IMR-90 (cell line): ENCODE data around the gene USH1G. TPM values are rescaled to one million over a fixed set of nuclear protein-coding genes. Genes with fewer than 3 reads are reported as not detected.

Experiments
- ATAC-seq: fragments of 200-7000 bp; cut with Tn5 transposase; 2 replicates; pipeline ENCODE4 v1.9.1; 2020; ENCODE audit warnings: low read depth, mild to moderate bottlenecking, moderate library complexity
- BruUV-seq: library from RNA; stranded (reverse); fragments of 400-500 nt; replicated peaks from 2 replicates; lab custom pipeline; 2021; lab: Mats Ljungman, UMichigan
- CTCF ChIA-PET: fragments of 300-600 bp; formaldehyde crosslinking; extraction: SDS; loops from one replicate; lab custom pipeline; 2021; ENCODE audit warnings: antibody characterized with exemption; lab: Yijun Ruan, JAX
- POLR2A ChIA-PET: fragments of 300-600 bp; sonication (Branson Sonifier 250); formaldehyde crosslinking; loops from one replicate; lab custom pipeline; 2022; ENCODE audit warnings: antibody characterized with exemption; ENCODE audit not compliant: unreplicated experiment; lab: Charles Lee
- DNase-seq: peaks from one replicate; pipeline ENCODE4 v3.0.0; 2013
- H2AFZ ChIP-seq: replicated peaks from 2 replicates; pipeline ENCODE3; 2013; ENCODE audit warnings: low read length, mild to moderate bottlenecking; ENCODE audit not compliant: poor library complexity
- H2AK5ac ChIP-seq: 2 replicates; pipeline ENCODE4 v1.6.1; 2013; ENCODE audit warnings: low read depth, low read length, inconsistent platforms
- H2AK9ac ChIP-seq: replicated peaks from 2 replicates; pipeline ENCODE3; 2013; ENCODE audit warnings: mild to moderate bottlenecking, low read depth, low read length, moderate library complexity; ENCODE audit not compliant: poor library complexity
- H2BK120ac ChIP-seq: 2 replicates; pipeline ENCODE4 v1.6.1; 2013; ENCODE audit warnings: low read depth, low read length, inconsistent platforms
- H2BK15ac ChIP-seq: 3 replicates; pipeline ENCODE4 v1.6.1; 2013; ENCODE audit warnings: low read depth, low read length, inconsistent platforms
- H2BK20ac ChIP-seq: 2 replicates; pipeline ENCODE4 v1.6.1; 2013; ENCODE audit warnings: low read depth, mild to moderate bottlenecking, inconsistent platforms, low read length, moderate library complexity
- H2BK5ac ChIP-seq: 2 replicates; pipeline ENCODE4 v1.6.1; 2013; ENCODE audit warnings: mild to moderate bottlenecking, low read depth, low read length, inconsistent platforms; ENCODE audit not compliant: poor library complexity, severe bottlenecking
- H3K14ac ChIP-seq: replicated peaks from 2 replicates; pipeline ENCODE4 v1.6.1; 2013; ENCODE audit warnings: low read depth, low read length, inconsistent platforms
- H3K18ac ChIP-seq: 2 replicates; pipeline ENCODE4 v1.6.1; 2013; ENCODE audit warnings: low read depth, low read length, control low read depth
- H3K23ac ChIP-seq: 2 replicates; pipeline ENCODE4 v1.6.1; 2013; ENCODE audit warnings: low read depth, low read length, inconsistent platforms
- H3K27ac ChIP-seq: 2 replicates; pipeline ENCODE4 v1.5.1; 2013; ENCODE audit warnings: mild to moderate bottlenecking, control low read depth, low read length; ENCODE audit not compliant: insufficient read depth
- H3K27me3 ChIP-seq: 2 replicates; pipeline ENCODE4 v1.6.1; 2013; ENCODE audit warnings: low read length; ENCODE audit not compliant: control insufficient read depth, insufficient read depth
- H3K36me3 ChIP-seq: 2 replicates; pipeline ENCODE4 v1.6.1; 2013; ENCODE audit warnings: low read length, mixed read lengths; ENCODE audit not compliant: control insufficient read depth, insufficient read depth
- H3K4ac ChIP-seq: 2 replicates; pipeline ENCODE4 v1.6.1; 2013; ENCODE audit warnings: low read depth, low read length, inconsistent platforms
- H3K4me1 ChIP-seq: 2 replicates; pipeline ENCODE4 v1.6.1; 2013; ENCODE audit warnings: low read length, mixed read lengths; ENCODE audit not compliant: control insufficient read depth, insufficient read depth
- H3K4me2 ChIP-seq: 2 replicates; pipeline ENCODE4 v1.6.1; 2013; ENCODE audit warnings: low read depth, mild to moderate bottlenecking, control low read depth, low read length, moderate library complexity
- H3K4me3 ChIP-seq: 2 replicates; pipeline ENCODE4 v1.5.1; 2013; ENCODE audit warnings: low read depth, mild to moderate bottlenecking, control low read depth, low read length, moderate library complexity; ENCODE audit not compliant: insufficient read depth
- H3K56ac ChIP-seq: 2 replicates; pipeline ENCODE4 v1.6.1; 2013; ENCODE audit warnings: low read length, inconsistent platforms; ENCODE audit not compliant: insufficient read depth; ENCODE audit errors: extremely low read depth
- H3K79me1 ChIP-seq, 2 experiments: 2 replicates each; pipeline ENCODE4 v1.6.1; 2013; ENCODE audit warnings: low read length in 2 of 2, inconsistent platforms in 1 of 2, low read depth in 1 of 2
- H3K9ac ChIP-seq: 2 replicates; pipeline ENCODE4 v1.6.1; 2013; ENCODE audit warnings: low read depth, low read length, control low read depth
- H3K9me1 ChIP-seq: 2 replicates; pipeline ENCODE4 v1.6.1; 2013; ENCODE audit warnings: low read length, inconsistent platforms; ENCODE audit not compliant: insufficient read depth
- H3K9me3 ChIP-seq: 2 replicates; pipeline ENCODE4 v1.6.1; 2013; ENCODE audit warnings: low read length; ENCODE audit not compliant: control insufficient read depth, insufficient read depth
- H4K20me1 ChIP-seq: 2 replicates; pipeline ENCODE4 v1.6.1; 2013; ENCODE audit warnings: low read length, inconsistent platforms; ENCODE audit not compliant: insufficient read depth
- H4K5ac ChIP-seq: 2 replicates; pipeline ENCODE4 v1.6.1; 2013; ENCODE audit warnings: mild to moderate bottlenecking, low read depth, low read length, control low read depth
- H4K8ac ChIP-seq, 2 experiments: 2 replicates each; pipeline ENCODE4 v1.6.1; 2013; ENCODE audit warnings: low read depth in 2 of 2, low read length in 2 of 2, control low read depth in 1 of 2, inconsistent platforms in 1 of 2
- H4K91ac ChIP-seq: 2 replicates; pipeline ENCODE4 v1.6.1; 2013; ENCODE audit warnings: low read depth, low read length, inconsistent platforms; ENCODE audit not compliant: insufficient read depth
- BHLHE40 ChIP-seq: fragments of 150-350 bp; IDR thresholded peaks from 2 replicates; pipeline ENCODE4 v1.6.1; 2016; ENCODE audit warnings: mild to moderate bottlenecking, low read depth, low read length
- CEBPB ChIP-seq: IDR thresholded peaks from 2 replicates; pipeline ENCODE4 v1.6.1; 2012; ENCODE audit warnings: low read depth, low read length, improper control_type of control experiment
- CHD1 ChIP-seq: IDR thresholded peaks from 2 replicates; pipeline ENCODE4 v1.6.1; 2012; ENCODE audit warnings: low read depth, low read length, improper control_type of control experiment
- CTCF ChIP-seq: conservative IDR thresholded peaks from 2 replicates; pipeline ENCODE4 v1.5.1; 2012; ENCODE audit warnings: mild to moderate bottlenecking, low read depth, low read length, improper control_type of control experiment
- FOS ChIP-seq: fragments of 150-350 bp; IDR thresholded peaks from 2 replicates; pipeline ENCODE4 v1.6.1; 2016; ENCODE audit warnings: low read depth, low read length
- MAFK ChIP-seq: IDR thresholded peaks from 2 replicates; pipeline ENCODE4 v1.6.1; 2012; ENCODE audit warnings: low read depth, low read length, improper control_type of control experiment
- MAZ ChIP-seq: IDR thresholded peaks from 2 replicates; pipeline ENCODE4 v1.6.1; 2012; ENCODE audit warnings: low read depth, mild to moderate bottlenecking, low read length, improper control_type of control experiment, moderate library complexity, borderline replicate concordance
- MXI1 ChIP-seq: IDR thresholded peaks from 2 replicates; pipeline ENCODE4 v1.6.1; 2012; ENCODE audit warnings: low read depth, mild to moderate bottlenecking, low read length, moderate library complexity, borderline replicate concordance
- NFE2L2 ChIP-seq: fragments of 150-350 bp; IDR thresholded peaks from 2 replicates; pipeline ENCODE4 v1.6.1; 2016; ENCODE audit warnings: low read depth, mild to moderate bottlenecking, low read length
- POLR2A ChIP-seq: IDR thresholded peaks from 2 replicates; pipeline ENCODE4 v1.6.1; 2012; ENCODE audit warnings: mild to moderate bottlenecking, low read depth, low read length
- RAD21 ChIP-seq: IDR thresholded peaks from 2 replicates; pipeline ENCODE4 v1.6.1; 2012; ENCODE audit warnings: low read length, improper control_type of control experiment
- RCOR1 ChIP-seq: IDR thresholded peaks from 2 replicates; pipeline ENCODE4 v1.6.1; 2012; ENCODE audit warnings: mild to moderate bottlenecking, low read length, improper control_type of control experiment; ENCODE audit not compliant: insufficient replicate concordance
- RFX5 ChIP-seq: IDR thresholded peaks from 2 replicates; pipeline ENCODE4 v1.8.0; 2012; ENCODE audit warnings: low read depth, mild to moderate bottlenecking, low read length, moderate library complexity
- SMC3 ChIP-seq: fragments of 150-350 bp; IDR thresholded peaks from 2 replicates; pipeline ENCODE4 v1.6.1; 2016; ENCODE audit warnings: low read depth, mild to moderate bottlenecking, antibody characterized with exemption, low read length, moderate library complexity
- USF2 ChIP-seq: fragments of 150-350 bp; IDR thresholded peaks from 2 replicates; pipeline ENCODE4 v1.6.1; 2017; ENCODE audit warnings: mild to moderate bottlenecking, antibody characterized with exemption, low read length, low read depth
- WGBS, 2 experiments: methylation state at CpG; one replicate each; pipeline versions ENCODE4 v1.1.5 to v1.1.7; 2013; ENCODE audit warnings: missing lambda C conversion rate in 2 of 2; ENCODE audit not compliant: insufficient read length in 1 of 2; ENCODE audit errors: extremely low coverage in 2 of 2; 5-methylcytosine and 5-hydroxymethylcytosine counted together
- dilution Hi-C: fragments of 300-500 bp; cut with HindIII; formaldehyde crosslinking; loops from one replicate; pipeline ENCODE4 v1.14.3; 2018; ENCODE audit warnings: low sequenced_read_pairs; ENCODE audit not compliant: unreplicated experiment
- in situ Hi-C: fragments of 300-500 bp; cut with MboI; formaldehyde crosslinking; loops from 3 replicates; pipeline ENCODE4 v1.14.3; 2019; ENCODE audit warnings: low sequenced_read_pairs, inconsistent platforms, mixed read lengths
- intact Hi-C: fragments of 100-400 bp; cut with micrococcal nuclease; formaldehyde crosslinking; loops from 2 replicates; pipeline ENCODE4 v1.10.0; 2022
- polyA plus RNA-seq, 3 experiments: library from polyadenylated mRNA; depleted of rRNA; stranded (reverse); fragments of >200 nt; gene quantifications; 2 replicates each; pipeline ENCODE4 v1.2.3, GENCODE V29; 2012; ENCODE audit warnings: low replicate concordance in 1 of 3
- total RNA-seq: library from RNA; depleted of rRNA; stranded (reverse); fragments of >200 nt; gene quantifications from 2 replicates; pipeline ENCODE4 v1.2.3, GENCODE V29; 2012
- TF ChIP-seq, protein P1 (sequence below): fragments of 150-350 bp; IDR thresholded peaks from 2 replicates; pipeline ENCODE4 v1.6.1; 2016; ENCODE audit warnings: low read depth, mild to moderate bottlenecking, low read length, moderate library complexity, borderline replicate concordance

The USH1G gene
- total and polyA plus RNA-seq, 2 of the 4 experiments (the other 2 are of a cell fraction), result not detected

DNA sequence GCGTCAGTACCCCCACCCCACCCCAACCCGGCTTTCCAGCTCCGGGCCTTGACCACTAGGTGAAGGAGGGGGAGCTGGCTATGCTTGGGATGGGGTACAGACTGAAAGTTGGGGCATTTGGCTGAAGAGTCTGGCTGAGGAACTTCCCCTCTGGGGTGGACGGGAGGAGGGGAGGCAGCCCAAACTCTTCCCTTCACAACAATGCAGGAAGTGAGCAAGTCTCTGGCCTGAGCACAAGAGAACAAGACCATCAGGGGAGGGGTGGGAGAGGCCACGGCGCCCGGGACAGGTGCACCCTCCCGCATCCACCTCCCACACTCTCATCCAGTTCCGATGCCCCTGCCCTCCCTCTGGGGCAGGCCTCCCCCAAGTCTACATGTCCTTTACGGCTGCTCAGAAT is 5.6 kb downstream of the USH1G start:
- 73% methylated on average over 3 of the region's 10 CpGs; no CpG with 5 or more reads in 1 of the 2 experiments for WGBS, 2 experiments
- TF ChIP-seq RAD21 (no peak), MXI1 (no peak), MAZ (no peak), CEBPB (no peak), FOS (no peak), RCOR1 (no peak), BHLHE40 (no peak), SMC3 (no peak), CTCF (no peak), MAFK (no peak), NFE2L2 (no peak), USF2 (no peak), CHD1 (no peak), POLR2A (no peak), RFX5 (no peak)
- TF ChIP-seq, protein P1, sequence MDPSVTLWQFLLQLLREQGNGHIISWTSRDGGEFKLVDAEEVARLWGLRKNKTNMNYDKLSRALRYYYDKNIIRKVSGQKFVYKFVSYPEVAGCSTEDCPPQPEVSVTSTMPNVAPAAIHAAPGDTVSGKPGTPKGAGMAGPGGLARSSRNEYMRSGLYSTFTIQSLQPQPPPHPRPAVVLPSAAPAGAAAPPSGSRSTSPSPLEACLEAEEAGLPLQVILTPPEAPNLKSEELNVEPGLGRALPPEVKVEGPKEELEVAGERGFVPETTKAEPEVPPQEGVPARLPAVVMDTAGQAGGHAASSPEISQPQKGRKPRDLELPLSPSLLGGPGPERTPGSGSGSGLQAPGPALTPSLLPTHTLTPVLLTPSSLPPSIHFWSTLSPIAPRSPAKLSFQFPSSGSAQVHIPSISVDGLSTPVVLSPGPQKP, result no peak
- no peak overlapping the region for H3K4me3 ChIP-seq
- no peak overlapping the region for H3K18ac ChIP-seq
- DNase-seq, result no peak
- no peaks in the 10 kb centered on the region for H3K9me3 ChIP-seq
- ATAC-seq, result no peak
- no peak overlapping the region for H3K4me2 ChIP-seq
- no peak overlapping the region for H3K56ac ChIP-seq
- H2AK9ac ChIP-seq, result no peak overlapping the region
- H4K91ac ChIP-seq, result no peak overlapping the region
- no peaks in the 10 kb centered on the region for H4K20me1 ChIP-seq
- no peak overlapping the region for H4K5ac ChIP-seq
- H3K27me3 ChIP-seq, result peaks cover 48% of the 10 kb centered on the region
- intact Hi-C loops, result no loop called here
- H4K8ac ChIP-seq, result no peak overlapping the region
- no peak overlapping the region for H2BK120ac ChIP-seq
- no peak overlapping the region for H2AK5ac ChIP-seq
- no peaks in the 10 kb centered on the region for H3K4me1 ChIP-seq
- dilution Hi-C loops, result no loop called here
- no peaks in the 10 kb centered on the region for H3K36me3 ChIP-seq
- no TSS peak for BruUV-seq
- H2AFZ ChIP-seq, result no peak overlapping the region
- no peaks in the 10 kb centered on the region for H3K79me1 ChIP-seq
- H3K9ac ChIP-seq, result no peak overlapping the region
- no peak overlapping the region for H2BK15ac ChIP-seq
- H3K4ac ChIP-seq, result no peak overlapping the region
- H3K27ac ChIP-seq, result no peak overlapping the region
- no peak overlapping the region for H2BK5ac ChIP-seq
- H2BK20ac ChIP-seq, result no peak overlapping the region
- in situ Hi-C loops, result no loop called here
- H3K9me1 ChIP-seq, result no peaks in the 10 kb centered on the region
- no peak overlapping the region for H3K14ac ChIP-seq
- ChIA-PET POLR2A (no interaction called here), CTCF (no interaction called here)
- no peak overlapping the region for H3K23ac ChIP-seq
